ENCODE results near the gene TXNDC17. TPM values are rescaled to one million over a fixed set of nuclear protein-coding genes. Genes with fewer than 3 reads are reported as not detected.
"Not testable (repeated sequence)": the region's sequence is repeated elsewhere in the genome, so short reads cannot be mapped to it uniquely, and the experiment has no call there.

The TXNDC17 gene
- total RNA-seq, 8 experiments from 2014 or later = 70.5 to 168 (median 94.7) TPM

DNA sequence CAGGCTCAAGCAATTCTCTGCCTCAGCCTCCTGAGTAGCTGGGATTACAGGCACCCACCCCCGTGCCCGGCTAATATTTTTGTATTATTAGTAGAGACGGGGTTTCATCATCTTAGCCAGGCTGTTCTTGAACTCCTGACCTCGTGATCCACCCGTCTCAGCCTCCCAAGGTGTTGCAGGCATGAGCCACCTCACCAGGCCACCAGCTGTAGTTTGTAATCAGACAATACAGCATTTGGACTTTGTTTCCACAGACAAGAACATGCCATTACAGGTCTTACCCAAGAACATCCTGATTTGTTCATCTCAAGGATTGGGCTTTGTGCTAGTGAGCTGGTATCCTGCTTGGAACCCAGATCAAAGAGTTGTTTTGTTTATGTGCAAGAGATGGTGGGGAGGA lies 40.8 kb downstream of the TXNDC17 start:
- Histone ChIP-seq H3K4me3 (no peak overlapping the region), H3K27ac (no peak overlapping the region), H3K4me1 (replicated peaks in 1 of 2) (no peaks in the 10 kb centered on the region)
- no peak for ATAC-seq (replicated peaks in 6 of 8)
- in situ Hi-C loops (cut with MboI; ENCODE audit: low pct_unique_long_range_greater_than_20kb in 2 of 9, low sequenced_read_pairs in 9 of 9, unreplicated experiment in 9 of 9) = no loop called here
- 36 to 83% (median 65%) methylated on average over 1 to 4 of the region's 5 CpGs; no CpG with 5 or more reads in 4 of the 10 experiments for WGBS, 10 experiments

- no peaks in the 10 kb centered on the region for H3K4me1 ChIP-seq (replicated peaks in 1 of 2)
- ATAC-seq (replicated peaks in 6 of 8) = no peak
- no peak overlapping the region for H3K27ac ChIP-seq
- in situ Hi-C loops (cut with MboI; ENCODE audit: low pct_unique_long_range_greater_than_20kb in 2 of 9, low sequenced_read_pairs in 9 of 9, unreplicated experiment in 9 of 9) = no loop called here
- no peak overlapping the region for H3K4me3 ChIP-seq
- WGBS, 10 experiments = 0 to 100% (median 52%) methylated on average over 1 to 3 of the region's 4 CpGs; no CpG with 5 or more reads in 5 of the 10 experiments
These were observed 41.5 kb downstream of the TXNDC17 start for GRCh38 chr17:6682339-6682738.

DNA sequence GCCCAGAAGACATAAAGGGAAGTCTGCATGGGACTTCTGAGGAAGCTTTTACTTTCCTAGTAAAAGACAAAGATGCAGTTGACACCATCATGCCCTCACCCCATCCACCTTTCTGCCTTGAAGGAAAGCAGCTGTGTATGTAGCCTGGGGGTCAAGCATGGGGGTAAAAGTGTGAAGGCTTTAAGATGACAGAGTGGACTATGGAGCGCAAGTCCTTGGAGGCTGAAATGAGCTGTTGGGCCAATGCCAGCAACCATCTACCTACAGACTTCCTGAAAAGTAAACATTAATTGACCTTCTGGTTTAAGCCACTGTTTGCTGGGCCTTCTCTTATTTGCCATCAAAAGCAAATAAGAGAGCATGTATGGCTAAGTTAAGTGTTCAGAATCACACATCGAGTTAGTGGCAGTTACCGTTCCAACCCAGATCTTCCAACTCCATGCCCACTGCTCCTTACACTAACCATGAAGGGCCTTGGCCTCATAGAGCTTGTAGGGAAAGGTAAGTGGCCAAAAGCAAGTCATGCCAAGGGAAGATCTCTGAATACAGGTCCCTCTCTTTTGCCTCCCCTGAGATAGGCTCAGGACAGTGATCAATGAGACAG lies 42.3 kb downstream of the TXNDC17 start:
- WGBS, 10 experiments = 23 to 92% (median 60%) methylated on average over 1 to 3 of the region's 3 CpGs; no CpG with 5 or more reads in 5 of the 10 experiments
- no peak for ATAC-seq (replicated peaks in 6 of 8)
- Histone ChIP-seq H3K27ac (no peak overlapping the region), H3K4me1 (replicated peaks in 1 of 2) (no peaks in the 10 kb centered on the region), H3K4me3 (no peak overlapping the region)
- in situ Hi-C loops (cut with MboI; ENCODE audit: low pct_unique_long_range_greater_than_20kb in 2 of 9, low sequenced_read_pairs in 9 of 9, unreplicated experiment in 9 of 9) = no loop called here

- ATAC-seq (replicated peaks in 6 of 8) = no peak
- Histone ChIP-seq H3K27ac (no peak overlapping the region), H3K4me3 (no peak overlapping the region), H3K4me1 (replicated peaks in 1 of 2) (no peaks in the 10 kb centered on the region)
- in situ Hi-C loops (cut with MboI; ENCODE audit: low pct_unique_long_range_greater_than_20kb in 2 of 9, low sequenced_read_pairs in 9 of 9, unreplicated experiment in 9 of 9) = no loop called here
- 40 to 100% (median 67%) methylated on average over 1 to 3 of the region's 3 CpGs; no CpG with 5 or more reads in 6 of the 10 experiments for WGBS, 10 experiments
These were observed 43.0 kb downstream of the TXNDC17 start for GRCh38 chr17:6683730-6684459.

- Histone ChIP-seq H3K4me3 (no peak overlapping the region), H3K4me1 (replicated peaks in 1 of 2) (no peaks in the 10 kb centered on the region), H3K27ac (no peak overlapping the region)
- in situ Hi-C loops (cut with MboI; ENCODE audit: low pct_unique_long_range_greater_than_20kb in 2 of 9, low sequenced_read_pairs in 9 of 9, unreplicated experiment in 9 of 9) = no loop called here
- 0 to 81% (median 17%) methylated on average over 1 to 5 of the region's 7 CpGs; no CpG with 5 or more reads in 3 of the 10 experiments for WGBS, 10 experiments
- ATAC-seq (replicated peaks in 6 of 8) = no peak
These were observed 43.6 kb downstream of the TXNDC17 start for GRCh38 chr17:6684460-6684783.

GRCh38 chr17:6684881-6685767 lies 44.3 kb downstream of the TXNDC17 start:
- in situ Hi-C loops (cut with MboI; ENCODE audit: low pct_unique_long_range_greater_than_20kb in 2 of 9, low sequenced_read_pairs in 9 of 9, unreplicated experiment in 9 of 9) = no loop called here
- Histone ChIP-seq H3K4me3 (no peak overlapping the region), H3K4me1 (replicated peaks in 1 of 2) (no peaks in the 10 kb centered on the region), H3K27ac (no peak overlapping the region)
- no peak for ATAC-seq (replicated peaks in 6 of 8)
- WGBS, 10 experiments = 31 to 83% (median 54%) methylated on average over 2 to 7 of the region's 14 CpGs; no CpG with 5 or more reads in 4 of the 10 experiments

DNA sequence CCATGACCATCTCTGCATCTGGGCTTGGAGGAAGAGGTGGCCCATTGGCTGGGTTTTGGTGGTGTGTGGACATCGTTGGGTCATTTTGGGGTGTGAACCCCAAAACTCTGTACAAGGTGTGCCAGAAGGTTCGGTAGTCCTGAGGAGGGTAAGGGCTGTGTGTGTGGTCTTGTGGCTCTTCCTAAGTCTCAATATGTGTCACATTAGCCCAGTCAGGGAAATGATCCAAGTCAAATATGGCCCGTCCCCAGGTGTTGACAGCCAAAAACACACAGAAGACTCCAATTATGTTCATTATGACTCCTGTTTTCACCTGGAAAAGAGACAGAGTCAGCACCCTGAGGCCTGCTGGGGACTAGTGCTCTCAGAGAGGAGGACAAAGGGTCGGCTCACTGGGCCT lies 45.2 kb downstream of the TXNDC17 start:
- no peak for ATAC-seq (replicated peaks in 6 of 8)
- Histone ChIP-seq H3K27ac (no peak overlapping the region), H3K4me1 (replicated peaks in 1 of 2) (no peaks in the 10 kb centered on the region), H3K4me3 (no peak overlapping the region)
- in situ Hi-C loops (cut with MboI; ENCODE audit: low pct_unique_long_range_greater_than_20kb in 2 of 9, low sequenced_read_pairs in 9 of 9, unreplicated experiment in 9 of 9) = no loop called here
- 40 to 74% (median 67%) methylated on average over 1 to 4 of the region's 4 CpGs; no CpG with 5 or more reads in 7 of the 10 experiments for WGBS, 10 experiments

- Histone ChIP-seq H3K27ac (no peak overlapping the region), H3K4me1 (replicated peaks in 1 of 2) (no peaks in the 10 kb centered on the region), H3K4me3 (no peak overlapping the region)
- in situ Hi-C loops (cut with MboI; ENCODE audit: low pct_unique_long_range_greater_than_20kb in 2 of 9, low sequenced_read_pairs in 9 of 9, unreplicated experiment in 9 of 9) = no loop called here
- WGBS, 10 experiments = 19 to 77% (median 51%) methylated on average over 1 to 8 of the region's 9 CpGs; no CpG with 5 or more reads in 4 of the 10 experiments
- no peak for ATAC-seq (replicated peaks in 6 of 8)
These were observed 48.1 kb downstream of the TXNDC17 start for GRCh38 chr17:6688944-6689343.

DNA sequence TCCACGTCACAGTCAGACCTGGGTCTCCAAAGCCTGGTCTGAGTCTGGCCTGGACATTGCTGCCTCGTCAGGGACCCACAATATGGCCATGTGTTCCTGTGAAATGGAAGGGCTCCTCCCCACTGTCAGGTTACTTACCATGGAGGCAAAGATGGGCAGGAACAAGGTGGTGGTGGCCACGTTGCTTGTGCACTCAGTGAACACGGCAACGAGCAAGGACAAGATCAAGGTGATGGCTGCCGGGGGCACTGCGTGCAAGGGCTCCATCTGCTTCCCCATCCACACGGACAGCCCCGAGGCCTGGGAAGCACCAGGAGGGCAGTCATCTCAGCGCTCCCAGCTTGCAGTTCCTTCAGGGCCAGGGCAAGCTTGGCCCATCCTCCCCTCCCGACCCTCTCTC lies 49.8 kb downstream of the TXNDC17 start:
- in situ Hi-C loops (cut with MboI; ENCODE audit: low pct_unique_long_range_greater_than_20kb in 2 of 9, low sequenced_read_pairs in 9 of 9, unreplicated experiment in 9 of 9) = no loop called here

GRCh38 chr17:6691546-6691945 lies 50.7 kb downstream of the TXNDC17 start:
- WGBS, 10 experiments = 0 to 100% (median 47%) methylated on average over 1 to 2 of the region's 3 CpGs; no CpG with 5 or more reads in 4 of the 10 experiments
- ATAC-seq (replicated peaks in 6 of 8) = no peak
- no peak overlapping the region for H3K4me3 ChIP-seq
- no peaks in the 10 kb centered on the region for H3K4me1 ChIP-seq (replicated peaks in 1 of 2)
- in situ Hi-C loops (cut with MboI; ENCODE audit: low pct_unique_long_range_greater_than_20kb in 2 of 9, low sequenced_read_pairs in 9 of 9, unreplicated experiment in 9 of 9) = no loop called here
- no peak overlapping the region for H3K27ac ChIP-seq

More for the DNA sequence above, 49.8 kb downstream of the TXNDC17 start:
- H3K4me1 ChIP-seq (replicated peaks in 1 of 2) = no peaks in the 10 kb centered on the region
- WGBS, 10 experiments = 32 to 60% (median 50%) methylated on average over 1 to 3 of the region's 11 CpGs; no CpG with 5 or more reads in 7 of the 10 experiments
- ATAC-seq (replicated peaks in 6 of 8) = no peak
- no peak overlapping the region for H3K4me3 ChIP-seq
- no peak overlapping the region for H3K27ac ChIP-seq

DNA sequence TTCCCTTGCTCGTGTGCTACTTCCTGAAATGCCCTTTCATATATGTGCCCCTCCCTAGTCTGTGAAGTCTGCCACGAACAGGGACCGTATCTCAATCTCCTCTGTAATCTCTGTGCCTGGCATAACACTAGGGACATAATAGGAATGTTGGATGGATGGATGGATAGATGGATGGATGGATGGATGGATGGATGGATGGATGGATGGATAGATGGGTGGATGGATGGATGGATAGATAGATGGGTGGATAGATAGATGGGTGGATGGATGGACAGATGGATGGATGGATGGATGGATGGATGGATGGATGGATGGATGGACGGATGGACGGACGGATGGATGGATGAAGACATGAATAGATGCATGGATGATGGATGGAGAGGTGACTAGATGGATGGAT lies 51.1 kb downstream of the TXNDC17 start:
- ATAC-seq (replicated peaks in 6 of 8); H3K27ac ChIP-seq; H3K4me3 ChIP-seq; H3K4me1 ChIP-seq (replicated peaks in 1 of 2); in situ Hi-C loops (cut with MboI; ENCODE audit: low pct_unique_long_range_greater_than_20kb in 2 of 9, low sequenced_read_pairs in 9 of 9, unreplicated experiment in 9 of 9): not testable (repeated sequence)
- WGBS, 10 experiments = 10 to 100% (median 67%) methylated on average over 1 to 4 of the region's 6 CpGs; no CpG with 5 or more reads in 3 of the 10 experiments
